ENCODE results near the gene ITCH. TPM values are rescaled to one million over a fixed set of nuclear protein-coding genes. Genes with fewer than 3 reads are reported as not detected.

ITCH gene
- total and polyA plus RNA-seq, 9 of the 15 experiments (the other 6 are each of a cell fraction or from before 2014, with no cell fraction given), result 7.5 to 53.0 (median 22.9) TPM

DNA sequence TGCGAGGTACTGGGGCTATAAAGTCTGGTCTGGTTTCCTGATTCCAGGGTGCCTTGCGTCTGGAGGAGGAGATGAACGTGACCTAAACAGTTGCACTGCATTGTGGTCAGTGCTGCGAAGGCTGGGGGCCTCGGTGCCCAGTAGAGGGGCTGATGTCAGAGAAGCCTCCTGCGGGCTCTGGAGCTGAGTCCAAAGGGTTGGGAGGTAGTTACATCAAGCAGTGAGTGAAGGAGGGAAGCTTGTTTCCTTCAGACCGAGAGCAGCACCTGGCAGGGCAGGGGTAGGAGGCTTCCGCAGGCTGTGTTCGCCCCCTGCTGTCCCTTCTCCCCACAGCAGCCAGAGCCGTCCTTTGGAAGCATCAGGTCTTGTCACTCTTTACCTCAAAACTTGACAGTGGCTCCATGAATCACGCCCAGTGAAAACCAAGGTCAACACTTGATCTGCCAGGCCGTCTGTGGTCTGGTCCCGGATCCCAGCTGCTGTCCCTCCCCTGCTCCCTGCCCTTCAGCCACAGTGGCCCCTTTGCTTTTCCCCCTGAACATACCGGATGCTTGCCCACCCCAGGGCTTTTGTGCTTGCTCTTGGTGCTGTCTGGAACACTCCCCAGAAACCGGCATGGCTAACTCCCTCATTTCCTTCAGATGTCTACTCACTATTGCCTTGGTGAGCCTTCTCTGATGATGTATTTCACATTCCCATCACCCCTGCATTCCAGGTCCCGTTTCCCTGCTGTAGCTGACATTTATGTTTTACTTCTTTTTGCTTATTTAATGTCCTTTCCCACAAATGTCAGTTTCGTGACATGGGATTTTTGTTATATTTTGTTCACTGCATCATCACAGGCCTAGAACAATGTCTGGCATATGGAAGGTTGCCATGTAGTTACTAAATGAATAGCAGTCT, 160.1 kb downstream of the ITCH start (continued):
- TF ChIP-seq, protein P1, sequence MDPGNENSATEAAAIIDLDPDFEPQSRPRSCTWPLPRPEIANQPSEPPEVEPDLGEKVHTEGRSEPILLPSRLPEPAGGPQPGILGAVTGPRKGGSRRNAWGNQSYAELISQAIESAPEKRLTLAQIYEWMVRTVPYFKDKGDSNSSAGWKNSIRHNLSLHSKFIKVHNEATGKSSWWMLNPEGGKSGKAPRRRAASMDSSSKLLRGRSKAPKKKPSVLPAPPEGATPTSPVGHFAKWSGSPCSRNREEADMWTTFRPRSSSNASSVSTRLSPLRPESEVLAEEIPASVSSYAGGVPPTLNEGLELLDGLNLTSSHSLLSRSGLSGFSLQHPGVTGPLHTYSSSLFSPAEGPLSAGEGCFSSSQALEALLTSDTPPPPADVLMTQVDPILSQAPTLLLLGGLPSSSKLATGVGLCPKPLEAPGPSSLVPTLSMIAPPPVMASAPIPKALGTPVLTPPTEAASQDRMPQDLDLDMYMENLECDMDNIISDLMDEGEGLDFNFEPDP (CRISPR knock-in tag; IDR thresholded peaks at IDR 0.05), result no peak
- TF ChIP-seq ZNF274 (IDR thresholded peaks at IDR 0.05; ENCODE audit: borderline replicate concordance, low read depth, low read length) (no peak), BRD9 (IDR thresholded peaks at IDR 0.05; ENCODE audit: low read depth, partially characterized antibody) (no peak), WHSC1 (IDR thresholded peaks at IDR 0.05; ENCODE audit: low read length) (no peak), NFIC (IDR thresholded peaks at IDR 0.05) (no peak), RBM14 (IDR thresholded peaks at IDR 0.05; ENCODE audit: borderline replicate concordance, insufficient read depth, low read depth, low read length) (no peak), TEAD1 (CRISPR knock-in tag; IDR thresholded peaks at IDR 0.05) (no peak), FOXJ2 (tag; IDR thresholded peaks at IDR 0.05) (no peak), MCM7 (IDR thresholded peaks at IDR 0.05) (no peak), HNRNPLL (IDR thresholded peaks at IDR 0.05; ENCODE audit: low read depth, low read length, poor library complexity, severe bottlenecking) (no peak), RAD21 (CRISPR knock-in tag; conservative IDR thresholded peaks at IDR 0.05 in 1 of 2, IDR thresholded peaks at IDR 0.05 in 1 of 2) (peak; percentile 51 to 89), CAMTA2 (CRISPR knock-in tag; conservative IDR thresholded peaks at IDR 0.05) (no peak)
- TF ChIP-seq, protein P2, sequence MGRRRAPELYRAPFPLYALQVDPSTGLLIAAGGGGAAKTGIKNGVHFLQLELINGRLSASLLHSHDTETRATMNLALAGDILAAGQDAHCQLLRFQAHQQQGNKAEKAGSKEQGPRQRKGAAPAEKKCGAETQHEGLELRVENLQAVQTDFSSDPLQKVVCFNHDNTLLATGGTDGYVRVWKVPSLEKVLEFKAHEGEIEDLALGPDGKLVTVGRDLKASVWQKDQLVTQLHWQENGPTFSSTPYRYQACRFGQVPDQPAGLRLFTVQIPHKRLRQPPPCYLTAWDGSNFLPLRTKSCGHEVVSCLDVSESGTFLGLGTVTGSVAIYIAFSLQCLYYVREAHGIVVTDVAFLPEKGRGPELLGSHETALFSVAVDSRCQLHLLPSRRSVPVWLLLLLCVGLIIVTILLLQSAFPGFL (CRISPR knock-in tag; IDR thresholded peaks at IDR 0.05), result no peak
- TF ChIP-seq, protein P3, sequence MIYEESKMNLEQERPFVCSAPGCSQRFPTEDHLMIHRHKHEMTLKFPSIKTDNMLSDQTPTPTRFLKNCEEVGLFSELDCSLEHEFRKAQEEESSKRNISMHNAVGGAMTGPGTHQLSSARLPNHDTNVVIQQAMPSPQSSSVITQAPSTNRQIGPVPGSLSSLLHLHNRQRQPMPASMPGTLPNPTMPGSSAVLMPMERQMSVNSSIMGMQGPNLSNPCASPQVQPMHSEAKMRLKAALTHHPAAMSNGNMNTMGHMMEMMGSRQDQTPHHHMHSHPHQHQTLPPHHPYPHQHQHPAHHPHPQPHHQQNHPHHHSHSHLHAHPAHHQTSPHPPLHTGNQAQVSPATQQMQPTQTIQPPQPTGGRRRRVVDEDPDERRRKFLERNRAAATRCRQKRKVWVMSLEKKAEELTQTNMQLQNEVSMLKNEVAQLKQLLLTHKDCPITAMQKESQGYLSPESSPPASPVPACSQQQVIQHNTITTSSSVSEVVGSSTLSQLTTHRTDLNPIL (CRISPR knock-in tag; IDR thresholded peaks at IDR 0.05), result no peak
- TF ChIP-seq, protein P4, sequence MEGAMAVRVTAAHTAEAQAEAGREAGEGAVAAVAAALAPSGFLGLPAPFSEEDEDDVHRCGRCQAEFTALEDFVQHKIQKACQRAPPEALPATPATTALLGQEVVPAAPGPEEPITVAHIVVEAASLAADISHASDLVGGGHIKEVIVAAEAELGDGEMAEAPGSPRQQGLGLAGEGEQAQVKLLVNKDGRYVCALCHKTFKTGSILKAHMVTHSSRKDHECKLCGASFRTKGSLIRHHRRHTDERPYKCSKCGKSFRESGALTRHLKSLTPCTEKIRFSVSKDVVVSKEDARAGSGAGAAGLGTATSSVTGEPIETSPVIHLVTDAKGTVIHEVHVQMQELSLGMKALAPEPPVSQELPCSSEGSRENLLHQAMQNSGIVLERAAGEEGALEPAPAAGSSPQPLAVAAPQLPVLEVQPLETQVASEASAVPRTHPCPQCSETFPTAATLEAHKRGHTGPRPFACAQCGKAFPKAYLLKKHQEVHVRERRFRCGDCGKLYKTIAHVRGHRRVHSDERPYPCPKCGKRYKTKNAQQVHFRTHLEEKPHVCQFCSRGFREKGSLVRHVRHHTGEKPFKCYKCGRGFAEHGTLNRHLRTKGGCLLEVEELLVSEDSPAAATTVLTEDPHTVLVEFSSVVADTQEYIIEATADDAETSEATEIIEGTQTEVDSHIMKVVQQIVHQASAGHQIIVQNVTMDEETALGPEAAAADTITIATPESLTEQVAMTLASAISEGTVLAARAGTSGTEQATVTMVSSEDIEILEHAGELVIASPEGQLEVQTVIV (CRISPR knock-in tag; IDR thresholded peaks at IDR 0.05; ENCODE audit: borderline replicate concordance), result no peak
- TF ChIP-seq, protein P5, sequence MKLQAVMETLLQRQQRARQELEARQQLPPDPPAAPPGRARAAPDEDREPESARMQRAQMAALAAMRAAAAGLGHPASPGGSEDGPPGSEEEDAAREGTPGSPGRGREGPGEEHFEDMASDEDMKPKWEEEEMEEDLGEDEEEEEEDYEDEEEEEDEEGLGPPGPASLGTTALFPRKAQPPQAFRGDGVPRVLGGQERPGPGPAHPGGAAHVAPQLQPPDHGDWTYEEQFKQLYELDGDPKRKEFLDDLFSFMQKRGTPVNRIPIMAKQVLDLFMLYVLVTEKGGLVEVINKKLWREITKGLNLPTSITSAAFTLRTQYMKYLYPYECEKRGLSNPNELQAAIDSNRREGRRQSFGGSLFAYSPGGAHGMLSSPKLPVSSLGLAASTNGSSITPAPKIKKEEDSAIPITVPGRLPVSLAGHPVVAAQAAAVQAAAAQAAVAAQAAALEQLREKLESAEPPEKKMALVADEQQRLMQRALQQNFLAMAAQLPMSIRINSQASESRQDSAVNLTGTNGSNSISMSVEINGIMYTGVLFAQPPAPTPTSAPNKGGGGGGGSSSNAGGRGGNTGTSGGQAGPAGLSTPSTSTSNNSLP (IDR thresholded peaks at IDR 0.05; ENCODE audit: borderline replicate concordance, low read depth, low read length), result no peak
- TF ChIP-seq, protein P6, sequence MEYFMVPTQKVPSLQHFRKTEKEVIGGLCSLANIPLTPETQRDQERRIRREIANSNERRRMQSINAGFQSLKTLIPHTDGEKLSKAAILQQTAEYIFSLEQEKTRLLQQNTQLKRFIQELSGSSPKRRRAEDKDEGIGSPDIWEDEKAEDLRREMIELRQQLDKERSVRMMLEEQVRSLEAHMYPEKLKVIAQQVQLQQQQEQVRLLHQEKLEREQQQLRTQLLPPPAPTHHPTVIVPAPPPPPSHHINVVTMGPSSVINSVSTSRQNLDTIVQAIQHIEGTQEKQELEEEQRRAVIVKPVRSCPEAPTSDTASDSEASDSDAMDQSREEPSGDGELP (CRISPR knock-in tag; IDR thresholded peaks at IDR 0.05; ENCODE audit: borderline replicate concordance), result peak; percentile 52; the same call in 1 of the 2 replicates
